HG03521 (cell line): ENCODE results near the gene TMEM19.

Experiments used
- ATAC-seq: cut with Tn5 transposase; IDR thresholded peaks from one replicate; pipeline ENCODE4 v1.9.1; 2021; ENCODE audit warnings: mild to moderate bottlenecking, moderate library complexity; ENCODE audit not compliant: unreplicated experiment

Gene TMEM19

DNA sequence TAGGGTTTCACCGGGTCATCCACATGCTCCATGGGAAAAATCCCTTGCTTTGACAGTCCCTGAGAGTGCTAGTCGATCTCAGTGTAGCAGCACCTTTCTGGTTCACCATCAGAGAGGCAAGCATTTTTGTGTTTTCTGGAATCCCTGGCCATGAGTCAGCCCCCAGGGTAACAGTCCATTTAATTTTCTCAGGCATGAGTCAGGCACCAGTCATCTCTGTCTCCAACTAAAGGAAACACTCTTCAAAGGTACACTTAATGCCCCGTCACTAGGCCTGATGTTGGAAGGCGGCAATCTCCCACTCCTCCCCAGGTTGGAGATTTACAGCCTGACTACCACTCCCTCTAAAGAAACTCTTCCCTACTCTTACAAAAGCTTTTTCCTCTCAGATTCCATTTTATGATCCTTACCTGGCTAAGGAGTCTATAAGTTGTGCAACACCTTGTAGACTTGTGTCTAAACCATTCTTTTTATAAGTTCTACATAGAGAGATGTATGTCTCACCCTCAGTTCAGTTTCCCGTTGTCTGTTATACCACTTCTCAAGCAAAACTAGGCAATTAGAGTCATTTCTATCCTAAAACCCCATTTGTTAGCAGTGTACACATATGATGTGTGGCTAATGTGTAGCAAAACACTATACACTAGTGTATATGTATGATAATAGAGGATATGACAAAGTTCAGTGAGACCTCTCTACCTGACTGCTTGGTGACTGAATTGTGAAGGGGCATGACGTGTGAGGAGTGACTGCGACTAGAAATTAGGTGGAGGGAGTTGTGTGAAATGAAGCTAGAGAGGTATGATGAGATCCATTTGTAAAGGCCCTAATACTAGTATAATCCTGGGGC, 24.6 kb downstream of the TMEM19 start:
- no peak for ATAC-seq

- ATAC-seq: no peak
Measured at GRCh38 chr12:71718611-71719010, 32.7 kb downstream of the TMEM19 start.

DNA sequence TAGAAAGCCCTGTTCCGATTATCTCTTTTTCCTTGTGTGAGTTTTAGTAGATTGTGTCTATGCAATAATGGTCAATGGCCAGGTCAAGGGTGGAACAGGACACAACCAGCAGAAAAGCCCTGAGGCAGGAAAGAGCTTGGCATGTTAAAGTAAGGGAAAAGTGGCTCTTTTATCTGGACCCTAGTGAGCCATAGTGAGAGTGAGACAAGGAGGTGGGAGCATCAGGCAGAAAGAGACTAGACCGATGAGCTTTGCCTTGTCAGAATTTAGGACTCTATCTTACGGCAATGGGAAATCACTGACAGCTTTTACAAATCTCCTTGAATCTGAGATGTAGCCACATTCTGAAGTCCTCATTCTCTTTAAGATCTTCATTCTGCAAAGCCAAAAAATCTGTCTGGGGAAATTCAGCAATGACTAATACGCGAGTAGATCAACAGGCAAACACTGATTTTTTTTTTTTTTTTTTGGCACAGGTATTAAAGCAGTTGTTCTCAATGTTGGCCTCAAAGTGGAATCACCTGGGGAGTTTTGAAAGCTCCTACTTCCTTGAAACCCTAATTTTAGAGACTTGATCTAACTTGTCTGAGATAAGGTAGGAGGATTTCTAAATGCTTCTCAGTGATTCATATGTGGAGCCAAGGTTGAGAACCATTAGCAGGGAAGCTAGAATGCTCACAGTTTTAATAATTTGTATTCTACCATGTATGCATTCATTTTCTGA, 33.9 kb downstream of the TMEM19 start:
- no peak for ATAC-seq

- no peak for ATAC-seq
Measured at GRCh38 chr12:71721783-71722505, 36.1 kb downstream of the TMEM19 start.

GRCh38 chr12:71725011-71725410, 39.1 kb downstream of the TMEM19 start:
- no peak for ATAC-seq

DNA sequence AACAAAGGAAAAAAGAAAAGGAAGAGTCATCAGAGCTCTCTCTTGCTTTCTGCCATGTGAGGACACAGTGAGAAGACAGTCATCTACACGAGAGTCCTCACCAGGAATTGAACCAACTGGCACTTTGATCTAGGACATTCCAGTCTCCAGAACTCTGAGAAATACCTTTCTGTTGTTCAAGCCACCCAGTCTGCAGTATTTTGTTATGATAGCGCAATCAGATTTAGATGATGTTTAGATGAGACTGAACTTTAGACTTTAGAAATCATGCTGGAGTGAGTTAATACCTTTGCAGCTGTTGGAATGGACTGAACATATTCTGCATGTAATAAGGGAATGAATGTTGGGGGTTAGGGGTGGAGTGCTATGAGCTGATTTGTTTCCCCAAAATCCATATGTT, 40.7 kb downstream of the TMEM19 start:
- no peak for ATAC-seq

DNA sequence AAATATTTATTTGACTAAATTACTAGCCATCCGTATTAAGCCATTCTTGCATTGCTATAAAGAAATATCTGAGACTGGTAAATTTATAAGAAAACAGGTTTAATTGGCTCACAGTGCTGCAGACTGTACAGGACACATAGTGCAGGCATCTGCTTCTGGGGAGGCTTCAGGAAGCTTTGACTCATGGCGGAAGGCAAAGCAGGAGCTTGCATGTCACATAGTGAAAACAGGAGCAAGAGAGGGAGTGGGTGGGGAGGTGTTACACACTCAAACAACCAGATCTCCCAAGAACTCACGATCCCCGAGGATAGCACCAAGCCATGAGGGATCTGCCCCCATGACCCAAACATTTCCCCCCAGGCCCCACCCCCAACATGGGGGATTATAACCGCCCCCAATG, 42.1 kb downstream of the TMEM19 start:
- ATAC-seq: no peak

DNA sequence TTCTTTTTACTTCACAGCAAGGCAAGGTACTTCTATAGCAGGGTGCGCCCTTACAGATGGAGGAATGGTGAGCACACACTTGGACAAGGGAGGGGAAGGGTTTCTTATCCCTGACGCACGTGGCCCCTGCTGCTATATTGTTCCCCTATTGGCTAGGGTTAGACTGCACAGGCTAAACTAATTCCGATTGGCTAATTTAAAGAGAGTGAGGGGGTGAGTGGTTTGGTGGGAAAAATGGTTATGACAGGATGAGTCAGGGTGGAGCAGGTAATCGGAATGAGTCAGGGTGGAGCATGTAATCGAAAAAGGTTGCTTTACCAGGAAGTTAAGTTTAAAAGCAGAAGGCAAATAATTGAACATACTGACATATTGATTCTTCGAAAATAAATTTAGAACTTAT, 45.1 kb downstream of the TMEM19 start:
- no peak for ATAC-seq

- ATAC-seq: no peak
Measured at GRCh38 chr12:71731439-71732356, 45.8 kb downstream of the TMEM19 start.

GRCh38 chr12:71732357-71732712, 46.5 kb downstream of the TMEM19 start:
- no peak for ATAC-seq

DNA sequence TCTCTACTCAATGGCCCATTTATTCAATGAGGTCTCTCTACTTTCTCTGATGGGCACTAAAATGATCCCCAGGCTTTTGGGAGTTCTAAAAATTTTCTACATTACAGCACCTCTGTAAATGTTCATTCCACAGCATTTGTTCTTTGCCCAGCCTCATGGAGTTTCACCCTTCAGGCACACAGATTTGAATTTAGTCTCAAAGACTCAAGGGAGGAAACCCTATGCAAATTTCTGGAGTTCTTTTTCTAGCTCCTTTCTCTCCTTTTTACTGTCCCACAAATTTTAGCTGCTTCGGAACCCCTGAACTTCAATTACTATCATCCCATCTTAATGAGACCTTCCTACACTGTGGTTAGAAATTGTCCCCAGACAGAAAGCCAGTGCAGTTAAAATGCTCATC, 51.3 kb downstream of the TMEM19 start:
- no peak for ATAC-seq

DNA sequence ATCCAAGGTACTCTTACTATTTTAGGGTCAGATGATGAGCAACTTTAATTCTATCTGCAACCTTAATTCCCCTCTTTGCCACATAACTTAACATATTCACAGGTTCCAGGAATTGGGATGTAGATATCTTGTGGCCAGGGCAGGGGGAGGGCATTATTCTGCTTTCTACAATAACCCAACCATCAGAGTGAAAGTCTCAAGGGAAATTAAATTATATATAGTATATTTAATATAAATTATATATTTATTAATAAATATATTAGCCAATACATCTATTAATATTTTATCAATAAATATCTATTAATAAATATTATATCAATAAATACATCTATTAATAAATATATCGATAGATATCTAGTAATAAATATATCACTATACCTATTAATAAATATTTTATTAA, 57.1 kb downstream of the TMEM19 start:
- no peak for ATAC-seq

DNA sequence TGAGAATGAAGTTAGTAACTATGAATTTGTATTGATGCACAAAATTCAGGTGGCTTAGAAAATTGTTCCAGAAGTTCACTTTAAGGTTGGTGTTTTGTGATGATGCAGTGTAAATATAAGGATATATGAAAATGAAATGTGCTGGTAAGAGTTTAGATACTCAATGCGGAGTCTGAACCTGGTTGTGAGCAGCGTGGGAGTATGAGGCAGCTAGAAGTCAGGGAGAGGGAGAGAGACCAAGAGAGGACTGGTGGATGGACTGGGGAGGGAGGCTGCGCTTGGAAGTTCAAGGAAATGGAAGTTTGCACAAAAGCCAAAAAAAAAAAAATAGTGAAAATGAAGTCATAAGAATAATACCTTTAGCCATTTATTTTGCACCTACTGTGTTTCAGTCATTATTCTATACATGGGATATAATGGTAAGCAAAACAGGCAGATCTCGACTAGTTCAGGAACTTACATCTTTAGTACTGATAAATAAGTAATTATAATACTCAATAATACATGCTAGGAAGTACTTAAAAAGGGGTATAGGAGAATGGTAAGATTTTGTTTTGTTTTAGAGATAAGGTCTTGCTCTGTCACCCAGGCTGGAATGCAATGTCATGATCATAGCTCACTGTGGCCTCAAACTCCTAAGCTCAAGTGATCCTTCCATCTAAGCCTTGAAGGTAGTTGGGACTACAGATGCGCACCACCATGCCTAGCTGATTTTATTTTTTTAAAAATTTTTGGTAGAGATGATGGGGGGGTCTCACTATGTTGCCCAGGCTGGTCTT, 58.8 kb downstream of the TMEM19 start:
- no peak for ATAC-seq

DNA sequence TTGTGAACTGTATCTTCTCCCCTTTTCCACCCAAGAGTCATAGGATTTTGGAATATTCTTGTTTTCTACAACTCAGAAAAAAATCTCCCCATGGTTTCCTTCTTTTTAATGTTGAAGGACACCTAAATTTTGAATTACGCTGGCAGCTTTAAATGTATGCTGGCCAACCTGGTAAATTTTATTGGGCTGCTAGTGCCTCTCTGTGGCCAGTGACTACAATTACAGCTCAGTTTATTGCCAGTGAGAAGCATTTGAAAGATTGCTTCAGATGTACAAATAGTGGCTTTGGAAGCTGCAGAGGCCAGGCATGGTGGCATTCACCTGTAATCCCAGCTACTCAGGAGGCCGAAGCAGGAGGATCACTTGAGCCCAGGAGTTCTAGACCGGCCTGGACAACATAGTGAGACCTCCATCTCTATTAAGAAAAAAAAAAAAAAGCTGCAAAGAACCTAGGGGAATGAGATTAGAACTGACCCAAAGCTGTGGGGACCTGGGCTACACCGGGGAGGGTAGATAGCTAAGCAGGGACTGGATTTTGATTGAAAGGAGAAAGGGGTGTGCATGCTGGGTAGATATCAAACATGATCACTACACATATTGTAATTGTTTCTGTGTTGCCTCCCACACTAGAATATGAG, 61.2 kb downstream of the TMEM19 start:
- ATAC-seq: peak; percentile 85

DNA sequence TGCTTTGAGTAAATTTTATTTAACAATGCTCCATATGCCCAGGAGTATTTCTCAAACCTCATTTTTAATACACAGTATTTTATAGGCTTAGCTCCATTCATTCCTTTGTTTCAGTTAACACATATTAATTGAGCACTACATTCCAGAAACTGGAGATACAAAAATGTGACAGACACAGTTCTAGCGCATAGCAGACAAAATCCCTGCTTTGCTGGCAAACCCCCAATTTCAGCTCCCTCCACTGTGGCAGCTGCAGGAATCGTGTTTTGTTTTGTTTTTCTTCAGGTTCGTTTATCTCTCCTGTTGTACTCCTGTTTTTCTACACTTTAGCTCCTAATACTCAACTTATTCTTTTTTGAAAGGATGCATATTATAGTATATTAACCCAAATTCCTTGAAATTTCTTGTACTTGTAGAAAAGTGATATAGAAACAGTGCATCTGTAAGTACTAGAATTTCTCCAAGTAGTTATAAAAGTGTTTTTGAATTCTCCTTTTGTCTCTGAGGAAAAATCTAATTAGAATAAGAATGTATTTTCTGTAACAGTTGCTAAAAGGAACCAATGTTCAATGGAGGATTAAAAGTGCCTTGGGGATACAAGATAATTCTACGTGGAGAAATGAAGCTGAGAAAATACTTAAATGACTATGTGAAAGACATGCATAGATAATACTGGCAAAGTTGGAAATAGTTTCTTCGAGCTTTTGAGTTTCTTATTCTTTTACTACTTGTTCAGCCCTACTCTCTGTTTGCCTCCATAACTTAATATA, 62.4 kb downstream of the TMEM19 start:
- no peak for ATAC-seq

DNA sequence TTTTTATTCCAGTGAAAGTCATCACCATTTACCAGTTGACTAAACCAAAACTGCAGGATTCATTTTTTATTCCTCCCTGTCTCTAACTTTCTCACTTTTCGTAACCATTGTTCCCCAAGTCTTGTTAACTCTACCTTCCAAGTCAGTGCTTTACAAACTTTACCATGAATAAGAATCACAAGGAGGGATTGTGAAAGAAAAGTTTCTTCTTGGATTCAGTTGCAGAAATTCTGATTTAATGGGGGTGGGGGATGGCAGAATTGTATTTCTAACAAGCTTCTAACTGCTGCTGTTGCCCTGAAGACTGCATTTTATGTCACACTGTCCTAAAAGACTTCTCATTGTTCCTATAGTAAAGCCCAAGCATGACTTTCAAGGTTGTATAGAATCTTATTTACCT, 63.8 kb downstream of the TMEM19 start:
- ATAC-seq: no peak

DNA sequence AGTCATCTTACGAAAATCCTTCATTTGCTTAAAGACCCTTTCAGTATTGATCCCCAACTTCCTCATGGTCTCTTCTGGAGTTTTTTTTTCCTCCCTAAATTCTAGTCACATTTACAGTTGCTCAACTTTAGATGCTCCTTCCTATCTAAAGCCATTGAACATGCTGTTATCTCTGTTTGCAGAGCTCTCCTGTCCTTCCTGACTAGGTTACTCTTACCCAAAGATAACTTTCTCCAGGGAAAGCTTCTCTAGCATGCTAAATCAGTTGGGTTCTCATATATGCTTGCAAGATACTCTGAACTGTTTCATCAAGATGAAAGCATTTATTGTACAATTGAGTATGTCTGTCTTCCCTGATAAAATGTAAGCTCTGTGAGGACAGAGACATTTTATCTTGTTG, 67.0 kb downstream of the TMEM19 start:
- ATAC-seq: no peak
